Measurements from ENCODE around the gene INTS14. TPM values are rescaled to one million over a fixed set of nuclear protein-coding genes. Genes with fewer than 3 reads are reported as not detected.

The INTS14 gene
- total RNA-seq, 1 experiment from 2014 or later, result 38.2 TPM

GRCh38 chr15:65576664-65577063 is 34.3 kb downstream of the INTS14 start:
- Mint-ChIP-seq H3K36me3 (ENCODE audit: insufficient read depth, unreplicated experiment) (peaks cover 54% of the 10 kb centered on the region), H3K4me3 (ENCODE audit: unreplicated experiment) (no peak overlapping the region), H3K27ac (ENCODE audit: unreplicated experiment) (no peak overlapping the region), H3K4me1 (ENCODE audit: low read depth, unreplicated experiment) (no peaks in the 10 kb centered on the region), H3K9me3 (ENCODE audit: unreplicated experiment) (no peaks in the 10 kb centered on the region), H3K27me3 (ENCODE audit: insufficient read depth, unreplicated experiment) (no peaks in the 10 kb centered on the region)
- no peak for DNase-seq
- TF ChIP-seq CTCF (IDR thresholded peaks at IDR 0.05; ENCODE audit: insufficient read depth in 1 of 2, low read depth in 1 of 2, low read length in 1 of 2, severe bottlenecking in 1 of 2, unreplicated experiment in 1 of 2), result no peak
- CTCF ChIA-PET, result no interaction called here
- POLR2A ChIA-PET, result no interaction called here
- intact Hi-C loops (cut with micrococcal nuclease; ENCODE audit: unreplicated experiment), result no loop called here
- Histone ChIP-seq H3K36me3 (ENCODE audit: control insufficient read depth, insufficient read depth, low read length) (no peaks in the 10 kb centered on the region; the same call in none of the 2 replicates), H3K9me3 (no peaks in the 10 kb centered on the region), H3K4me3 (ENCODE audit: low read depth, low read length) (no peak overlapping the region), H3K4me1 (no peaks in the 10 kb centered on the region), H3K27me3 (replicated peaks; ENCODE audit: control insufficient read depth, insufficient read depth, low read length) (no peaks in the 10 kb centered on the region)
- BruUV-seq (replicated peaks), result no TSS peak

- no peaks in the 10 kb centered on the region for H3K9me3 ChIP-seq
- H3K4me3 ChIP-seq (ENCODE audit: low read depth, low read length), result no peak overlapping the region
- BruUV-seq (replicated peaks), result no TSS peak
- Mint-ChIP-seq H3K27me3 (ENCODE audit: insufficient read depth, unreplicated experiment) (no peaks in the 10 kb centered on the region), H3K36me3 (ENCODE audit: insufficient read depth, unreplicated experiment) (peaks cover 39% of the 10 kb centered on the region), H3K4me3 (ENCODE audit: unreplicated experiment) (no peak overlapping the region), H3K27ac (ENCODE audit: unreplicated experiment) (no peak overlapping the region), H3K4me1 (ENCODE audit: low read depth, unreplicated experiment) (no peaks in the 10 kb centered on the region), H3K9me3 (ENCODE audit: unreplicated experiment) (no peaks in the 10 kb centered on the region)
- no peaks in the 10 kb centered on the region for H3K4me1 ChIP-seq
- ChIA-PET POLR2A (no interaction called here), CTCF (no interaction called here)
- intact Hi-C loops (cut with micrococcal nuclease; ENCODE audit: unreplicated experiment), result no loop called here
- no peaks in the 10 kb centered on the region for H3K36me3 ChIP-seq (ENCODE audit: control insufficient read depth, insufficient read depth, low read length)
- no peak for DNase-seq
- no peak for TF ChIP-seq CTCF (IDR thresholded peaks at IDR 0.05; ENCODE audit: insufficient read depth in 1 of 2, low read depth in 1 of 2, low read length in 1 of 2, severe bottlenecking in 1 of 2, unreplicated experiment in 1 of 2)
- no peaks in the 10 kb centered on the region for H3K27me3 ChIP-seq (replicated peaks; ENCODE audit: control insufficient read depth, insufficient read depth, low read length)
Measured at GRCh38 chr15:65571971-65572370, 39.0 kb downstream of the INTS14 start.

GRCh38 chr15:65569728-65570127 is 41.2 kb downstream of the INTS14 start:
- no peaks in the 10 kb centered on the region for H3K9me3 Mint-ChIP-seq (ENCODE audit: unreplicated experiment)

More at GRCh38 chr15:65569728-65570127, 41.2 kb downstream of the INTS14 start:
- H3K36me3 ChIP-seq (ENCODE audit: control insufficient read depth, insufficient read depth, low read length), result no peaks in the 10 kb centered on the region
- CTCF ChIA-PET, result no interaction called here
- no peak overlapping the region for H3K4me3 ChIP-seq (ENCODE audit: low read depth, low read length)
- no peak overlapping the region for H3K4me3 Mint-ChIP-seq (ENCODE audit: unreplicated experiment)
- no peak for DNase-seq
- no peak for TF ChIP-seq CTCF (IDR thresholded peaks at IDR 0.05; ENCODE audit: insufficient read depth in 1 of 2, low read depth in 1 of 2, low read length in 1 of 2, severe bottlenecking in 1 of 2, unreplicated experiment in 1 of 2)
- no TSS peak for BruUV-seq (replicated peaks)
- no peaks in the 10 kb centered on the region for H3K9me3 ChIP-seq
- intact Hi-C loops (cut with micrococcal nuclease; ENCODE audit: unreplicated experiment), result no loop called here
- no peaks in the 10 kb centered on the region for H3K27me3 ChIP-seq (replicated peaks; ENCODE audit: control insufficient read depth, insufficient read depth, low read length)
- H3K27ac Mint-ChIP-seq (ENCODE audit: unreplicated experiment), result no peak overlapping the region
- no peaks in the 10 kb centered on the region for H3K4me1 Mint-ChIP-seq (ENCODE audit: low read depth, unreplicated experiment)
- no peaks in the 10 kb centered on the region for H3K27me3 Mint-ChIP-seq (ENCODE audit: insufficient read depth, unreplicated experiment)
- no peaks in the 10 kb centered on the region for H3K4me1 ChIP-seq
- POLR2A ChIA-PET, result no interaction called here
- peaks cover 46% of the 10 kb centered on the region for H3K36me3 Mint-ChIP-seq (ENCODE audit: insufficient read depth, unreplicated experiment)

Data from Caco-2 (cell line).